Measurements from ENCODE around the gene NSUN6.

The NSUN6 gene

DNA sequence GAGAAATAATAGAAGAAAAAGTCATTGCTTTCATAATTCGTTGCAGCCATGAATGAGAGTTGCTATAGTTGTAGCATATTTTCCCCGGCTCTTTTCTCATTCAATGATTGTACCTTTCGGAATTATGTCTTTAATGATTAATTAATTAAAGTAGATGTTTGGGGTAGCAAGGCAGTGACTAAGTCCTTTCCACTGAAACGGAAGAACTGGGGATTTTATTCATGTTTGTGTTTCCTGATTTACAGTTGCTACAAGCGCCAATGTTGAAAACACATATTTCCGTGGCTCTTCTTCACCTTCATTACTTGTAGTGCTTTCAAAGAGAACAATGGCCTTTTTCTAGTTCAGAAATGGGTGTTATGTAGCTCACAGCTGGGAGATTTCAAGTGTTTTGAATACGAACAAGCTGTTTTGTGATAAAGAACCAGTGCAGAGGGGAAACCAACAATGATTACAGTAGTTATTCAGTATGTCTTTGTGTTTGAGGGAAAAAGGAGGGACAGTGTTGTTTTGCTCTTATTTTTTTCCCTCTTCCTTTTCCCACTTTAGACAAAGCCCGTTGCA is 153.5 kb downstream of the NSUN6 start:
- FAIRE-seq, result no peak
